ENCODE measurements around the gene KRTAP10-7.
A peak's percentile ranks its signal among the peaks of the same experiment; 100 is the strongest.
"Not testable (repeated sequence)": the region's sequence is repeated elsewhere in the genome, so short reads cannot be mapped to it uniquely, and the experiment has no call there.

KRTAP10-7 gene

DNA sequence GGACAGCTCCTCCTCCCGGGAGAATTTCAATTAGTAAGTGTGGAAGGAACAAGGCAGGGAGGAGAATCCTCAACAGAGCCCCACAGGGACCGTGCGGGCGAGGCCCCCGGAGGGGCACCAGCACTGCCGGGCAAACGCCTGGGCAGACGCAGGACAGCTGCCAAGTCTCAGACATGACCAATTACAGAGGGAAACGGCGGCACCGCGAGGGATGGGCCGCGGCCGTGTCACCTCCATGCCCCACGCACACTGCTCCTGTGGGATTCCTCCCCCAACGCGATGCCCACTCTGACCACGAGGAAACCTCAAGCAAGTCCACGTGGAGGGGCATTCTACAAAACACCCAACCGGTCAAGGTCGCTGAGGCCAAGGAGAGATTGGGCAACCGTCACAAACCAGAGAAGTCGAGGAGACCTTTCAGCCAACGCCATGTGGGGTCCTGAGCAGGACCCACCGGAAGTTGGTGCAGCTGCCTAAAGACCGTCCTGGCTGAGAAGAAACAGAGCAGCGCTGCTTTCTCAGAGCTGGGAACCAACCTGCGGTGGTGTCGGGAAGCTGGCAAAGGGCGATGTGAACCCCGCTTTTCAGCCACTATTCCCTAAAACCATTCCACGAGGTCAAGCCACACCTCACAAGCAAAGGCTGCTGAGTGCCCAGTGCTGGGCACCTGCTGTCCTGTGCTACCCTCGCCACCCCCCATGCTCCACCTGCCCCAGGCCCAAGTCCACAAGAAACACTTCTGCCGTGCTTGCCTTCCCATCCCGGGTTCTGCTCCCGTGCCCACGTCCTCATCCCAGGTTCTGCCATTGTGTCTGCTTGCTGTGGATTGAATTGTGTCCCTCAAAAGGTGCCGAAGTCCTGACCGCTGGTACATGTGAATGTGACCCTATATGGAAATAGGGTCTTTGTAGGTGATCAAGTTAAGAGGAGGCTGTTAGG lies 28.3 kb upstream of the KRTAP10-7 start:
- no peak for DNase-seq

DNA sequence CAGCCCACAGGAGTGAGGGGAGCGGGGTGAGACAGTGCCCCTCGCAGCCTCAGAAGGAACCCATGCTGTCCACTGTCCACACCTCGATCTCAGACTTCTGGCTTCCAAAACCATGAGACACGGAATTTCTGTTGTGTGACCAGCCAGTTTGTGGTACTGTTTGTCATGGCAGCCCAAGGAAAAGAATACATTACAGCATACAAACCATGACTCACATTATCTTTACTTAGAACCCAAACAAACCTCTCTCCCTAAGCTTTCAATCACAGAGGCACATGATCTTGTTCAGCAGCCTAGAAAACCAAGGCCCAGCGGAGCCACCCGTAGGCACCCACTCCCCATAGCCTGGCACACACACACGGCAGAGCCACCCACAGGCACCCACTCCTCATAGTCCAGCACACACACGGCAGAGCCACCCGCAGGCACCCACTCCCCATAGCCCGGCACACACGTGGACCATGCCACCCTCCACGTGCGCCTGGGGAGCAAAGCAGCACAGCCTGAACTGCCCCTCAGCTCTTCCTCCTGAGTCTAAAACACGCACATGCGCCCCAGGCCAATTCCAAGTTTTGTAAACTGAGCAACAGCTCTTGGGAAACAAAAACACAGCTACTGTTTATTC lies 27.3 kb upstream of the KRTAP10-7 start:
- DNase-seq: no peak

DNA sequence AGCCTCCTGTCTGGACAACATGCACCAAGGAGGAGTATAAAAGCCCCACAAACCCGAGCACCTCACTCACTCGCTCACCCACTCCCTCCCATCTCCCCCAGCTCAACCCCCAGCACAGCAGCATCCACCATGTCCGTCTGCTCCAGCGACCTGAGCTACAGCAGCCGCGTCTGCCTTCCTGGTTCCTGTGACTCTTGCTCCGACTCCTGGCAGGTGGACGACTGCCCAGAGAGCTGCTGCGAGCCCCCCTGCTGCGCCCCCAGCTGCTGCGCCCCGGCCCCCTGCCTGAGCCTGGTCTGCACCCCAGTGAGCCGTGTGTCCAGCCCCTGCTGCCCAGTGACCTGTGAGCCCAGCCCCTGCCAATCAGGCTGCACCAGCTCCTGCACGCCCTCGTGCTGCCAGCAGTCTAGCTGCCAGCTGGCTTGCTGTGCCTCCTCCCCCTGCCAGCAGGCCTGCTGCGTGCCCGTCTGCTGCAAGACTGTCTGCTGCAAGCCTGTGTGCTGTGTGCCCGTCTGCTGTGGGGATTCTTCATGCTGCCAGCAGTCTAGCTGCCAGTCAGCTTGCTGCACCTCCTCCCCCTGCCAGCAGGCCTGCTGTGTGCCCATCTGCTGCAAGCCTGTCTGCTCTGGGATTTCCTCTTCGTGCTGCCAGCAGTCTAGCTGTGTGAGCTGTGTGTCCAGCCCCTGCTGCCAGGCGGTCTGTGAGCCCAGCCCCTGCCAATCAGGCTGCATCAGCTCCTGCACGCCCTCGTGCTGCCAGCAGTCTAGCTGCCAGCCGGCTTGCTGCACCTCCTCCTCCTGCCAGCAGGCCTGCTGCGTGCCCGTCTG lies 26.6 kb upstream of the KRTAP10-7 start, which contains the start of gene KRTAP10-4:
TSS of gene KRTAP10-4 (plus strand) at position 100 of the 827 bp plus-strand sequence. CDS start at position 130, 30 bp downstream.
- DNase-seq: not testable (repeated sequence)

DNA sequence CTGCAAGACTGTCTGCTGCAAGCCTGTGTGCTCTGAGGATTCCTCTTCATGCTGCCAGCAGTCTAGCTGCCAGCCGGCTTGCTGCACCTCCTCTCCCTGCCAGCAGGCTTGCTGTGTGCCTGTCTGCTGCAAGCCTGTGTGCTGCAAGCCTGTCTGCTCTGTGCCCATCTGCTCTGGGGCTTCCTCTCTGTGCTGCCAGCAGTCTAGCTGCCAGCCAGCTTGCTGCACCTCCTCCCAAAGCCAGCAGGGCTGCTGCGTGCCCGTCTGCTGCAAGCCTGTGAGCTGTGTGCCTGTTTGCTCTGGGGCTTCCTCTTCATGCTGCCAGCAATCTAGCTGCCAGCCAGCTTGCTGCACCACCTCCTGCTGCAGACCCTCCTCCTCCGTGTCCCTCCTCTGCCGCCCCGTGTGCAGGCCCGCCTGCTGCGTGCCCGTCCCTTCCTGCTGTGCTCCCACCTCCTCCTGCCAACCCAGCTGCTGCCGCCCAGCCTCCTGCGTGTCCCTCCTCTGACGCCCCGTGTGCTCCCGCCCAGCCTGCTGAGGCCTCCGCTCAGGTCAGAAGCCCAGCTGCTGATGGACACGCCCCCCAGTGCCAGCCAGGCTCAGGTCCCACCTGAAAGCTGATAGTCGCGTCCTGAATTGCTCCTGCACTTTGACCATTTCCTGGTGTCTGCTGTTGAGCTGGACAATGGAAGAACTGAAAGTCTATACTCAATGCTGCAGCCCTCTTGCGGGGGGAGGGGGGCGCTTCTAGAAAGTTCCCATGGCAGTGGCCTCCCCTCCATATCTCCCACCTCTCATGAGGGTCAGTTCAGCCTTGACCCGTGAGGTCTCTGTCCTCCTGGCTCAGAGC lies 25.7 kb upstream of the KRTAP10-7 start:
- DNase-seq: no peak

DNA sequence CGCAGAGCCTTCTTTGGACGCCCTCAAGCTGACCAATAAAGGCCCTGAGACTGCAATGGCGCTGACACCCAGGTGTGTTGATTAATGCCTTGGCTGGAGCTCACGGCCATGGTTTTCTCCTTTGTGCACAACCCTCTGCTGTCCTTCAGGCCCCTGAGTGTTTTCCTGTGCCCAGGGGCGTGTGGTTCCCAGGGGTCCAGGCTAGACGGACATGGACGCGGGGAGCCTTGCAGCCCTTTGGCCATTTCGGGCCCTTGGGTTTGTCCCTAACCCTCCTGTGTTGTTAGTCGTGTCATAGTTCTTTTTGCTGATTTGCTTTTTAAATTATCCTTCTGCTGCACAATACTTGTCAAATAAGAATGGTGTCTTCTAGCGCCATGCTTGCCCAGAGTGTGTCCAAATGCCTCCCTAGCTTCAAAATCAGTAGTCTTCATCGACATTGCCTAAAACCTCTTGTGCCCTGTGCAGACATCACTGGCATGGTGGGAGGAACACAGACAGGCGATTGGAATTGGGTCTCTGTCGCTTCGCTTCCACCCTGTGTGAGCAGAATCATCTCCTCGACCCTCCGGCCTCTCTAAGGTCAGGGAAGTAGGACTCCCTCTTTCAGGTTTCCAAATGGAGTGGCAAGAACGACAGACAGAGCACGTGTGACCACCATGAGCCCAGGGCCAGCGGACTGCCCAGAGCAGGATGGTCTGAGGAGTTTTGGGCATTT lies 24.9 kb upstream of the KRTAP10-7 start:
- no peak for DNase-seq

DNA sequence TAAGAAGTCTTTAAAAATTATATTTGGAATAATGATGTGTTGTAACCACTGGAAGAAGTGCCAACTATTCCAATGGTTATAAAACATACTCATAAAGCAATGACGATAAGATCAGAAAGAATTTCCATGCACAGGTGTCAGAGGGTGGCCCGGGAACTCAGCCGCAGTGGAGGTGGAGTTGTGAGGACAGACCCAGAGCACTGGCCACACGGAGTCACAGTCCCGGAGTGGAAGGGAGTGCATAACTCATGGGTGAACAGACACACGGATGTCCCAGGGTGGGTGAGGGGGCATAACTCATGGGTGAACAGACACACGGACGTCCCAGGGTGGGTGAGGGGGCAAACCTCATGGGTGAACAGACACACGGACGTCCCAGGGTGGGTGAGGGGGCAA lies 24.4 kb upstream of the KRTAP10-7 start:
- DNase-seq: no peak

DNA sequence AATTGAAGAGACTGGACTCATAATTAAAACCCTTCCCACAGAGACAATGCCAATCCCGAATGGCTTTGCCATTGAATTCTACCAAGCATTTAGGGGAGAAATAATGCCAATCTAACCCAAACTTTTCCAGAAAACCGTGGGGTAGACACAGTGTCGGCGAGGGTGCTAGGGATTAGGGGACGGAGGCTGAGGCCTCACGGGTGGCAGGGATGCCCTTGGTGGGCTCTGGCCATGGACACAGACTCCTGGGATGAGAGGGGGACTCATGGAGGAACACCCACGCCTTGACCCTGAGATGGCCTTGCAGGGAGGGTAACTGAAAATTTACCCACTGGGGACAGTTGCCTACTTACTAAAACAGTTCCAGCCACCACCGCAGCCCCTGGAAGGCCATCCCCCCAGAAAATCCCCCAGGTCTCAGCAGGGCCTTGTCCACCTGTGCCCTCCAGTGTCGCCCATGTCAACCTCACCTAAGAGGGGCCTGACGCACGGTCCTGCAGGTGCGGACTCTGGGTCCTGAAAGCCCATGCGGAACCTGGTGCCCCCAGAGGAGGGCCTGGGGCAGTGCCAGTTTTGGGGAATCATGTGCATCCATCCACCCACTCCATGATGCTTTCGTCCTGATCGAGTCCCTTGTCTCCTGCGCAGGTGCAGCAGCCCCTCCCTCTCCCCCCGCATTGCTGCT lies 21.9 kb upstream of the KRTAP10-7 start:
- no peak for DNase-seq

DNA sequence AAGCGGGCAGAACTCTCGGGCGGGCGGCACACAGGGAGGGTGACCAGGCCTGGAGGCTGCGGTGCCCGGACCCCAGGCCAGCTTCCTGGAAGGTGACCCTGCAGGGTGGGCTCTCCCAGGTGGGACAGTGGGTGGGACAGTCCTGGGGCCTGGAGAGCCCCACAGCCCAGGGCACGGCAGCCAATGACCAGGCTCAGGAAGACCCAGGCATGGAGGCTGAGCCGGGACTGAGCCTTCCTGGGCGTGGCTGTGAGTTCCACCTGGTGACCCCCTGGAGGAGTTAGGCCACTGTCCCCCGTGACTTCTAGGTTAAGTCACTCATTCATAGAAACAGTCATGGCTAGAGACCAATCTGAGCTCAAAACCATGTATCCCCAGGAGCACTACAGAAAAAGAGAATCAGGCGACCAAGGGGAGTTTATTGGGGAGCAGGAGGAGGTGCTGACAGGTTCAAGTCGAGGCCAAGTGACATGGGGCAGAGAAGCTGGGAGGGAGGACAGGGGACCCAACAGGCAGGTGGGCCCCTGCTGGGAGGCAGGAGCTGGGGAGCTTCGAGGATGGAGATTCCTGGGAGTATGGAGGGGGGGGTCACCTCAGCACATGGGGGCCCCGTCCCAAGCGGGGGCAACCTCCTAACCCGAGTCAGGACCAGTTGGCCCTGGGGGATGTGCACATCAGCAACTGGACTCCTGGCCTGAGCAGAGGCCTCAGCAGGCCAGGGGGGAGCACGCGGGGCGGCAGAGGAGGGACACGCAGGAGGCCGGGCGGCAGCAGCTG lies 21.2 kb upstream of the KRTAP10-7 start:
- DNase-seq: no peak

GRCh38 chr21:44579833-44580144 lies 20.6 kb upstream of the KRTAP10-7 start:
- DNase-seq: no peak

DNA sequence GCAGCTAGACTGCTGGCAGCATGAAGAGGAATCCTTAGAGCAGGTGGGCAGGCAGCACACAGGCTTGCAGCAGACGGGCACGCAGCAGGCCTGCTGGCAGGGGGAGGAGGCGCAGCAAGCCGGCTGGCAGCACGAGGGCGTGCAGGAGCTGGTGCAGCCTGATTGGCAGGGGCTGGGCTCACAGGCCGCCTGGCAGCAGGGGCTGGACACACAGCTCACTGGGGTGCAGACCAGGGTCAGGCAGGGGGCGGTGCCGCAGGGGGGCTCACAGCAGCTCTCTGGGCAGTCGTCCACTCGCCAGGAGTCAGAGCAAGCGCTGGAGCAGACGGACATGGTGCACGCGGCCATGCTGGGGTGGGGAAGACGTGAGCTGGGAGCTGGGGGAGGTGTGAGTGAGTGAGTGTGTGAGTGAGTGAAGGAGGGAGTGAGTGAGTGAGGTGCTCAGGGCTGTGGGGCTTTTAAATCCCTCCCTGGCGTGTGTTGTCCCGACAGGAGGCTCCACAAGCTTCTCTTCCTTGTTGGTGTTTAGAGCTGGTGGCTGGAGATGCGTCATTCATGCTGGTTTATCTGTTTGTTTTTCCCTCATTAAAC lies 20.1 kb upstream of the KRTAP10-7 start, which contains the start of gene KRTAP10-5:
TSS of gene KRTAP10-5 (minus strand) at position 374 of the 591 bp plus-strand sequence. CDS start at position 348, 26 bp downstream.
- not testable (repeated sequence) for DNase-seq

GRCh38 chr21:44581158-44581557 lies 19.2 kb upstream of the KRTAP10-7 start:
- no peak for DNase-seq

- DNase-seq: peak; percentile 67
Observed at GRCh38 chr21:44582055-44582454, 18.3 kb upstream of the KRTAP10-7 start.

GRCh38 chr21:44583089-44583799 lies 17.2 kb upstream of the KRTAP10-7 start:
- no peak for DNase-seq

- DNase-seq: no peak
Observed at GRCh38 chr21:44583800-44584147, 16.6 kb upstream of the KRTAP10-7 start.

DNA sequence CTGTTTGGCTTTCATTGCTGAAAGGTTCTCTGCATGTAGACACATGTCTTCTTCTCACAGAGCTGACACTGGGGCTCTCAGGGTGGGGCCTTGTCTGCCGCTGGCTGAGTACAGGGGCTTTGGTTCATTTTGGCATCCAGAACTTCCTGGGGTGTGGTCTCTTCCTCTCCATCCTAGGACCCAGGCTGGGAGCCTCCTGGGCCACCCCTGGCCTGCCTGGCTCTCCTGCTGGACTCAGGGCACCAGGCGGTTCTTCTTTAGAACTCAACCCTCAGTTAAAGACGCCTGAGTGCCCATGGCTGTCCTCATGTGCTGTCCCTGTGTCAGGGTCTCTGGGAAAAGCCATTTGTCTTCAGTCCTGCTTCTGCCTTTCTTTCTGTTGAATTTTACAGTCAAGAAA lies 14.5 kb upstream of the KRTAP10-7 start:
- DNase-seq: no peak

DNA sequence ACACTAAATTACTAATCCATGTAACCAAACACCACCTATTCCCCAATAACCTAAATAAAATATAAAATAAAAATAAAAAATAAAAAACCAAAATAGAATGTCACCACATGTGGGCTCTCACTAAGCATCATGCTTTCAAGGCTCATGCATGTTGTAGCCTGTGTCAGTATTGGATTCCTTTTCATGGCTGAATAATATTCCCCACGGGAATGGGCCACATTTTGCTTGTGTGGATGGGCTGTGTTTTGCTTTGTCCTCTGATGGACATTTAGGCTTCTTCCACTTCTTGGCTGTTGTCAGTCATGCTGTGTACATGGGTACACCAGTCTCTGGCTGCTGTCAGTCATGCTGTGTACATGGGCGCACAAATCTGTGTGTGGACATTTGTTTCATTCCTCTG lies 11.3 kb upstream of the KRTAP10-7 start:
- DNase-seq: no peak

GRCh38 chr21:44589586-44590305 lies 10.7 kb upstream of the KRTAP10-7 start:
- DNase-seq: no peak

DNA sequence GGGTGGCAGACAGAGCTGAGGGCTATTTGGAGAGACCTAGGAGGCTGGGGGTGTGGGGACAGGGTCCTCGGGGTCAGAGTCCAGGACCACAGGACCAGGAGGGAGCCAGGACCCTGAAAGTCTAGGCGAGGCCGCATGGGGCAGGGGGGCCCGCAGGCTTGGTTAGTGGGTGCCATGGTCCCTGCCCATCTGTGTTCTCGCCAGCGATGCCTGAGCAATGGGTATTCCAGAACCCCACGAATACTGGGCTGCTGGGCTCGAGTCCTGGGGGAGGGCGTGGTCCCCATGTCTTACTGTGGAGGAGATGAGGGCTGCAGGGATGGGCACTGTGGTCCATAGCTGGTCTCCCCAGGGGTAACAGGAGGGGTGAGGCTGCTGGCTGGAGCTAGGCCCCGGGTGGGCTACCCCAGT lies 10.1 kb upstream of the KRTAP10-7 start:
- no peak for DNase-seq
